Stomach smooth muscle (tissue), 2 donors: ENCODE data around the gene NUP153.

Experiments
- H3K27ac ChIP-seq: one replicate; pipeline ENCODE4 v1.7.0; 2013; ENCODE audit warnings: mild to moderate bottlenecking, low read length, inconsistent platforms
- H3K27me3 ChIP-seq, 2 donors: one replicate each; pipeline ENCODE4 v1.7.0; 2013; ENCODE audit warnings: low read length in 2 of 2; ENCODE audit not compliant: insufficient read depth in 2 of 2, control insufficient read depth in 1 of 2
- H3K36me3 ChIP-seq, 2 donors: one replicate each; pipeline ENCODE4 v1.7.0; 2013; ENCODE audit warnings: low read length in 2 of 2; ENCODE audit not compliant: control insufficient read depth in 2 of 2, insufficient read depth in 2 of 2
- H3K4me1 ChIP-seq: one replicate; pipeline ENCODE4 v1.7.0; 2013; ENCODE audit warnings: low read length; ENCODE audit not compliant: control insufficient read depth, insufficient read depth
- H3K4me3 ChIP-seq, 2 donors: one replicate each; pipeline ENCODE4 v1.7.0; 2013; ENCODE audit warnings: low read length in 2 of 2
- H3K9ac ChIP-seq, 2 donors: one replicate each; pipeline ENCODE4 v1.7.0; 2013; ENCODE audit warnings: low read length in 2 of 2, mild to moderate bottlenecking in 1 of 2
- H3K9me3 ChIP-seq, 2 donors: one replicate each; pipeline ENCODE4 v1.7.0; 2013; ENCODE audit warnings: low read length in 2 of 2; ENCODE audit not compliant: control insufficient read depth in 2 of 2
- donor health status: healthy.
- donor health status: Pancreatic carcinoma.

The NUP153 gene

GRCh38 chr6:17656644-17657043 is 50.1 kb downstream of the NUP153 start:
- Histone ChIP-seq H3K4me3 (no peak overlapping the region), H3K9me3 (no peaks in the 10 kb centered on the region)

GRCh38 chr6:17656092-17656491 is 50.6 kb downstream of the NUP153 start:
- H3K27me3 ChIP-seq, result no peaks in the 10 kb centered on the region
- H3K4me1 ChIP-seq, result no peaks in the 10 kb centered on the region
- H3K4me3 ChIP-seq, result no peak overlapping the region
- H3K9me3 ChIP-seq, result no peaks in the 10 kb centered on the region
- no peak overlapping the region for H3K27ac ChIP-seq
- H3K36me3 ChIP-seq, result peaks cover 11 to 19% of the 10 kb centered on the region in 2 donors
- H3K9ac ChIP-seq, result no peak overlapping the region

More at GRCh38 chr6:17656644-17657043, 50.1 kb downstream of the NUP153 start:
- Histone ChIP-seq H3K27me3 (no peaks in the 10 kb centered on the region), H3K4me1 (no peaks in the 10 kb centered on the region), H3K9ac (peak overlapping the region in 1 of 2 donors; percentile 29), H3K27ac (no peak overlapping the region), H3K36me3 (peaks cover 11 to 19% of the 10 kb centered on the region in 2 donors)

DNA sequence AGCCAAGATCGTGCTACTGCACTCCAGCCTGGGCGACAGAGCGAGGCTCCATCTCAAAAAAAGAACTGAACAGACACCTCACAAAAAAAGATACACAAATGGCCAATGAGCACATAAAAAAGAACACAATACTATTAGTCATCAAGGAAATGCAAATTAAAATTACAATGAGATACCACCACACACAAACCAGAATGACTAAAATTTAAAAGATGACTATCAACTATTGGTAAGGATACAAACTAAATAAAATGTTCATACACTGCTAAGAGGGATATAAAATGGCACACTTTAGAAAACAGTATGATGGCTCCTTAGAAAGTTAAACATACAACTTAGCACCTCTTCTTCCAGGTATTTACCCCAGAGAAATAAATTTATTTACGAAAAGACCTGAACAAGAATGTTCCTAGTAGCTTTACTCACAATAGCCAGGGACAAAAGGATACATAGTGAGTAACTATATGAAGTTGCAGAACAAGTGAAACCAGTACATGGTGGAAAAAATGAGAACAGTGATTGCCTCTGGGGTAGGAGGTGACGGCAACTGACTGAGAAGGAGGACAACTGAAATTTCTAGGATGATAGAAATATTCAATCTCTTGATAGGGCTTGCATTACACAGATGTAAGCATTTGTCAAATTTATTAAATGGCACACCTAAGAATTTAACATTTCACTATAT is 53.4 kb downstream of the NUP153 start:
- H3K27ac ChIP-seq, result no peak overlapping the region
- H3K4me1 ChIP-seq, result no peaks in the 10 kb centered on the region
- H3K27me3 ChIP-seq, result no peaks in the 10 kb centered on the region
- H3K4me3 ChIP-seq, result no peak overlapping the region
- H3K36me3 ChIP-seq, result peaks cover 4 to 9% of the 10 kb centered on the region in 2 donors
- no peak overlapping the region for H3K9ac ChIP-seq
- no peaks in the 10 kb centered on the region for H3K9me3 ChIP-seq

GRCh38 chr6:17650656-17651309 is 55.9 kb downstream of the NUP153 start:
- Histone ChIP-seq H3K9me3 (no peaks in the 10 kb centered on the region), H3K4me3 (no peak overlapping the region), H3K9ac (no peak overlapping the region), H3K27ac (no peak overlapping the region), H3K4me1 (no peaks in the 10 kb centered on the region), H3K36me3 (peaks cover 12 to 13% of the 10 kb centered on the region in 2 donors), H3K27me3 (no peaks in the 10 kb centered on the region)

- peaks cover 16 to 19% of the 10 kb centered on the region in 2 donors for H3K36me3 ChIP-seq
- H3K27ac ChIP-seq, result no peak overlapping the region
- no peaks in the 10 kb centered on the region for H3K27me3 ChIP-seq
- no peak overlapping the region for H3K9ac ChIP-seq
- H3K9me3 ChIP-seq, result no peaks in the 10 kb centered on the region
- H3K4me1 ChIP-seq, result no peaks in the 10 kb centered on the region
- no peak overlapping the region for H3K4me3 ChIP-seq
These were observed 58.0 kb downstream of the NUP153 start for GRCh38 chr6:17648745-17649144.

- H3K27ac ChIP-seq, result no peak overlapping the region
- H3K9ac ChIP-seq, result no peak overlapping the region
- peaks cover 4% of the 10 kb centered on the region for H3K4me1 ChIP-seq
- H3K27me3 ChIP-seq, result no peaks in the 10 kb centered on the region
- H3K36me3 ChIP-seq, result peaks cover 17 to 21% of the 10 kb centered on the region in 2 donors
- no peak overlapping the region for H3K4me3 ChIP-seq
- no peaks in the 10 kb centered on the region for H3K9me3 ChIP-seq
These were observed 66.2 kb downstream of the NUP153 start for GRCh38 chr6:17640477-17640917.

- Histone ChIP-seq H3K9me3 (no peaks in the 10 kb centered on the region), H3K27ac (no peak overlapping the region), H3K4me1 (peaks cover 4% of the 10 kb centered on the region), H3K4me3 (no peak overlapping the region), H3K36me3 (peaks cover 14 to 20% of the 10 kb centered on the region in 2 donors), H3K9ac (no peak overlapping the region), H3K27me3 (no peaks in the 10 kb centered on the region)
These were observed 68.5 kb downstream of the NUP153 start for GRCh38 chr6:17638212-17638715.

- no peak overlapping the region for H3K27ac ChIP-seq
- H3K36me3 ChIP-seq, result peaks cover 16 to 19% of the 10 kb centered on the region in 2 donors
- H3K4me1 ChIP-seq, result peaks cover 4% of the 10 kb centered on the region
These were observed 71.2 kb downstream of the NUP153 start for GRCh38 chr6:17635568-17635967.

DNA sequence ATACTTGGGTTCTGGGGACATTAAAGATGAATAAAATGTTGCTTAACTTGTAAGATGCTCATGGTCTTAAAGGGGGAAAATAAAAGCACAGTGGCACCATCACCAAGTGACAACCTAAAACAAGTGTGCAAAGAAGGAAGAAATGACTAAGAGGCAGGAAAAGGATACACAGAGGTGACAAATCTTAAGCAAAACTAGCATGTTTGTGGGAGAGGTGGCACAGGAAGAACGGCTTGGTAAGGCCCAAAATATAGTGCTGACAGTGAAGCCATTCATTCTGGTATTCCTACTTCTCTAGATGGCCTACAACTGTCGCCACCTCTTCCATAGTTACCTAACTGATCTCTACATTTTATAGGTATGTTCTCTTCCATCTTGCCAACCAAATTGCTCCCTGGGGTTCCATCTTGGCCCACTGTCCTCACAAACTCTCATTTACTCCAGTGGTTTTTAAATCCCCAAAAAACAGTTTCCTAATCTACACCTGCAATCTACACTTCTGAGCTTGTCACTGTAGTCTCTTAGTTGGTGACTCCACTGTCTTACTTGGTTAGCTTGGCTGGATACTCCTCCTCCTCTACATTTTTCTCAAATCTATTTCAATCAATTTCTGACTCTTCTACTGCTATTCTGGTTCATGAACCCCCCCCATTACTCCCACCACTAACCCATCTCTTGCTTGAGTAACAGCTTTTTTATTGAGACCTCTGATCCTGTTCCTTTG is 73.1 kb downstream of the NUP153 start:
- H3K9me3 ChIP-seq, result no peaks in the 10 kb centered on the region
- H3K36me3 ChIP-seq, result peaks cover 19% of the 10 kb centered on the region in 2 donors
- H3K4me1 ChIP-seq, result peaks cover 4% of the 10 kb centered on the region
- H3K27me3 ChIP-seq, result no peaks in the 10 kb centered on the region
- no peak overlapping the region for H3K27ac ChIP-seq
- H3K9ac ChIP-seq, result no peak overlapping the region
- H3K4me3 ChIP-seq, result no peak overlapping the region

More at GRCh38 chr6:17635568-17635967, 71.2 kb downstream of the NUP153 start:
- H3K9me3 ChIP-seq, result no peaks in the 10 kb centered on the region
- no peaks in the 10 kb centered on the region for H3K27me3 ChIP-seq
- no peak overlapping the region for H3K4me3 ChIP-seq
- no peak overlapping the region for H3K9ac ChIP-seq

GRCh38 chr6:17632934-17633333 is 73.8 kb downstream of the NUP153 start:
- Histone ChIP-seq H3K9me3 (no peaks in the 10 kb centered on the region), H3K4me3 (no peak overlapping the region), H3K27ac (no peak overlapping the region), H3K4me1 (no peaks in the 10 kb centered on the region), H3K27me3 (no peaks in the 10 kb centered on the region), H3K9ac (no peak overlapping the region), H3K36me3 (peaks cover 19 to 20% of the 10 kb centered on the region in 2 donors)
